Upper lobe of left lung (tissue), 4 donors: ENCODE measurements around the gene OLFML1.

ENCODE experiments used
- EP300 ChIP-seq, 4 donors: sonication (generic); formaldehyde crosslinking; IDR thresholded peaks; one replicate each; pipeline ENCODE4 v1.5.1; 2017; ENCODE audit warnings: antibody characterized with exemption in 4 of 4, control low read depth in 2 of 4
- POLR2A ChIP-seq, 4 donors: fragments of 450-650 bp; IDR thresholded peaks; one replicate each; pipeline ENCODE4 v1.5.1; 2016 to 2017; ENCODE audit warnings: antibody characterized with exemption in 4 of 4, mild to moderate bottlenecking in 2 of 4
- POLR2AphosphoS5 ChIP-seq, 2 donors: sonication (generic); formaldehyde crosslinking; IDR thresholded peaks; one replicate each; pipeline ENCODE4 v1.5.1; 2017; ENCODE audit warnings: antibody characterized with exemption in 2 of 2
- TF ChIP-seq, protein P1 (sequence below), 6 experiments: fragments of 450-650 bp in 4 of 6; fragments of 200-600 bp in 2 of 6; sonication (generic) in 2 of 6; IDR thresholded peaks; one replicate each; pipeline ENCODE4 v1.5.1; 2016 to 2019; ENCODE audit warnings: antibody characterized with exemption in 6 of 6

- TF ChIP-seq EP300 (IDR thresholded peaks at IDR 0.05) (no peak), POLR2A (IDR thresholded peaks at IDR 0.05) (no peak), POLR2AphosphoS5 (IDR thresholded peaks at IDR 0.05) (no peak)
- TF ChIP-seq, protein P1, sequence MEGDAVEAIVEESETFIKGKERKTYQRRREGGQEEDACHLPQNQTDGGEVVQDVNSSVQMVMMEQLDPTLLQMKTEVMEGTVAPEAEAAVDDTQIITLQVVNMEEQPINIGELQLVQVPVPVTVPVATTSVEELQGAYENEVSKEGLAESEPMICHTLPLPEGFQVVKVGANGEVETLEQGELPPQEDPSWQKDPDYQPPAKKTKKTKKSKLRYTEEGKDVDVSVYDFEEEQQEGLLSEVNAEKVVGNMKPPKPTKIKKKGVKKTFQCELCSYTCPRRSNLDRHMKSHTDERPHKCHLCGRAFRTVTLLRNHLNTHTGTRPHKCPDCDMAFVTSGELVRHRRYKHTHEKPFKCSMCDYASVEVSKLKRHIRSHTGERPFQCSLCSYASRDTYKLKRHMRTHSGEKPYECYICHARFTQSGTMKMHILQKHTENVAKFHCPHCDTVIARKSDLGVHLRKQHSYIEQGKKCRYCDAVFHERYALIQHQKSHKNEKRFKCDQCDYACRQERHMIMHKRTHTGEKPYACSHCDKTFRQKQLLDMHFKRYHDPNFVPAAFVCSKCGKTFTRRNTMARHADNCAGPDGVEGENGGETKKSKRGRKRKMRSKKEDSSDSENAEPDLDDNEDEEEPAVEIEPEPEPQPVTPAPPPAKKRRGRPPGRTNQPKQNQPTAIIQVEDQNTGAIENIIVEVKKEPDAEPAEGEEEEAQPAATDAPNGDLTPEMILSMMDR (IDR thresholded peaks at IDR 0.05) = no peak
Observed at GRCh38 chr11:7439746-7440320, 45.5 kb upstream of the OLFML1 start.
